Measurements from ENCODE around the gene LATS2. TPM values are rescaled to one million over a fixed set of nuclear protein-coding genes. Genes with fewer than 3 reads are reported as not detected.

Gene LATS2
- total RNA-seq, 4 donors from 2014 or later = 33.0 to 69.6 (median 37.5) TPM

- peak overlapping the region in 1 of 3 donors; percentile 28 for H3K27ac ChIP-seq
- no peak for DNase-seq
- intact Hi-C loops (cut with DNase I) = loop anchor here (10.0 kb wide), 1 partner anchor 65 kb away; no protein-coding TSS in a partner anchor
Observed at GRCh38 chr13:21069561-21070004, 8.2 kb upstream of the LATS2 start.

GRCh38 chr13:21067848-21068247 lies 6.5 kb upstream of the LATS2 start:
- Histone ChIP-seq H3K4me1 (peaks cover 0 to 7% of the 10 kb centered on the region in 2 donors), H3K4me3 (replicated peaks in 1 of 3) (no peak overlapping the region), H3K9me3 (no peaks in the 10 kb centered on the region), H3K27me3 (no peaks in the 10 kb centered on the region), H3K36me3 (no peaks in the 10 kb centered on the region), H3K27ac (no peak overlapping the region)
- 76 to 90% methylated on average over 4 of the region's 4 CpGs for WGBS, 2 donors
- intact Hi-C loops (cut with DNase I) = no loop called here
- no peak for TF ChIP-seq CTCF (IDR thresholded peaks at IDR 0.05)
- TF ChIP-seq POLR2A (IDR thresholded peaks at IDR 0.05) = no peak
- DNase-seq = no peak

More at GRCh38 chr13:21069561-21070004, 8.2 kb upstream of the LATS2 start:
- Histone ChIP-seq H3K4me3 (replicated peaks in 1 of 3) (no peak overlapping the region), H3K9me3 (no peaks in the 10 kb centered on the region), H3K4me1 (peaks cover 0 to 7% of the 10 kb centered on the region in 2 donors), H3K27me3 (no peaks in the 10 kb centered on the region), H3K36me3 (no peaks in the 10 kb centered on the region)
- TF ChIP-seq CTCF (IDR thresholded peaks at IDR 0.05) (no peak), POLR2A (IDR thresholded peaks at IDR 0.05) (no peak)
- 65 to 68% methylated on average over 6 of the region's 6 CpGs for WGBS, 2 donors

GRCh38 chr13:21066946-21067345 lies 5.6 kb upstream of the LATS2 start:
- TF ChIP-seq CTCF (IDR thresholded peaks at IDR 0.05) (no peak), POLR2A (IDR thresholded peaks at IDR 0.05) (no peak)
- intact Hi-C loops (cut with DNase I) = no loop called here

DNA sequence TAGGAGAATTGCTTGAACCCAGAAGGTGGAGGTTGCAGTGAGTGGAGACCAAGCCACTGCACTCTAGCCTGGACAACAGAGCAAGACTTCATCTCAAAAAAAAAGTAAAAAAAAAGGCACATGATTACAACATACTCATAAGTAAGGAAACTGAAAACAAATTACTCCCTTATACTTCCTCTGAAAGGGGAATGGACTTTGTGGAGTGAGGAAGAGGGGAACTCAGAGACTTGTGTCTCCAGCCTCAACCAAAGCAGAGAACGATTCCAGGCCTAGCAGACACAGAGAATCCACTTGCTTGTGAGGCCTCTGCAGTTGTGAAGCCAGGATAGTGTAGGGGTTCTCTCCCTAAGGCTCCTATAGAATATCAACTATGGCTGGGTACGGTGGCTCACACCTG lies 4.3 kb upstream of the LATS2 start:
- DNase-seq = no peak
- H3K36me3 ChIP-seq = no peaks in the 10 kb centered on the region
- no peak overlapping the region for H3K27ac ChIP-seq
- peaks cover 0 to 12% of the 10 kb centered on the region in 2 donors for H3K4me1 ChIP-seq
- intact Hi-C loops (cut with DNase I) = no loop called here
- TF ChIP-seq CTCF (IDR thresholded peaks at IDR 0.05) = no peak
- no peak for TF ChIP-seq POLR2A (IDR thresholded peaks at IDR 0.05)
- H3K4me3 ChIP-seq (replicated peaks in 1 of 3) = no peak overlapping the region
- WGBS, 2 donors = 89 to 96% methylated on average over 2 of the region's 2 CpGs
- no peaks in the 10 kb centered on the region for H3K9me3 ChIP-seq
- no peaks in the 10 kb centered on the region for H3K27me3 ChIP-seq

More at GRCh38 chr13:21066946-21067345, 5.6 kb upstream of the LATS2 start:
- no peak overlapping the region for H3K4me3 ChIP-seq (replicated peaks in 1 of 3)
- 94 to 95% methylated on average over 4 of the region's 4 CpGs for WGBS, 2 donors
- no peak overlapping the region for H3K27ac ChIP-seq
- no peak for DNase-seq
- no peaks in the 10 kb centered on the region for H3K36me3 ChIP-seq
- H3K4me1 ChIP-seq = peaks cover 0 to 9% of the 10 kb centered on the region in 2 donors
- no peaks in the 10 kb centered on the region for H3K9me3 ChIP-seq
- H3K27me3 ChIP-seq = no peaks in the 10 kb centered on the region

DNA sequence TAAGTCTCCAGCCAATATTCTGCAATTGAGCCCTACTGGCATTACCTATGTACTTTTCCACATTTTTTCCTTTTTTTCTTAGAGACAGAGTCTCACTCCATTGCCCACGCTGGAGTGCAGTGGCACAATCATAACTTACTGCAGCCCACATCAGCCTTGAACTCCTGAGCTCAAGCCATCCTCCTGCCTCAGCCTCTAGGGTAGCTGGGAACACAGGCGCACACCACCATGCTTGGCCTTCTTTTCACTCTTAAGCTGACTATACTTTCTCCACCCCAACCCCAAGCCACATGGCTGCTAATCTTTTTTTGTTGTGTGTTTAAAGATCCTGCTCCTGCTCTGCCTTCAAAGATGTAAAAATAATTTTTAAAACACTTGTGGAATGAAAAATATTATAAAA lies 1.6 kb upstream of the LATS2 start:
- no peak overlapping the region for H3K4me3 ChIP-seq (replicated peaks in 1 of 3)
- TF ChIP-seq CTCF (IDR thresholded peaks at IDR 0.05) (no peak), POLR2A (IDR thresholded peaks at IDR 0.05) (no peak)
- intact Hi-C loops (cut with DNase I) = loop anchor here (5.0 kb wide), 1 partner anchor 121 kb away; no protein-coding TSS in a partner anchor
- no peaks in the 10 kb centered on the region for H3K9me3 ChIP-seq
- H3K36me3 ChIP-seq = no peaks in the 10 kb centered on the region
- H3K4me1 ChIP-seq = peaks cover 17 to 23% of the 10 kb centered on the region in 2 donors
- H3K27me3 ChIP-seq = no peaks in the 10 kb centered on the region
- H3K27ac ChIP-seq = no peak overlapping the region
- WGBS, 2 donors = 82 to 86% methylated on average over 2 of the region's 2 CpGs
- no peak for DNase-seq

Data from thyroid gland (tissue), 4 donors.